NOMO-1 (cell line): Measurements from ENCODE around the gene CAMKK2.
"Not testable (repeated sequence)": the region's sequence is repeated elsewhere in the genome, so short reads cannot be mapped to it uniquely, and the experiment has no call there.

Experiments
- DNase-seq, 2 experiments: peaks; one replicate each; lab custom pipeline; 2025; ENCODE audit not compliant: unreplicated experiment in 2 of 2; lab: John Stamatoyannopoulos, UW

CAMKK2 gene

GRCh38 chr12:121202407-121203355 is 93.8 kb downstream of the CAMKK2 start:
- DNase-seq: peak in 1 of 2 experiments; percentile 43

- not testable (repeated sequence) for DNase-seq
Observed at GRCh38 chr12:121201140-121201539, 95.4 kb downstream of the CAMKK2 start.

- DNase-seq: no peak
Observed at GRCh38 chr12:121198949-121199348, 97.6 kb downstream of the CAMKK2 start.

GRCh38 chr12:121196902-121197301 is 99.6 kb downstream of the CAMKK2 start:
- DNase-seq: peak; percentile 78 to 92

- no peak for DNase-seq
Observed at GRCh38 chr12:121191151-121191550, 105.4 kb downstream of the CAMKK2 start.

GRCh38 chr12:121190523-121191031 is 105.9 kb downstream of the CAMKK2 start:
- no peak for DNase-seq

- DNase-seq: no peak
Observed at GRCh38 chr12:121189619-121190155, 106.8 kb downstream of the CAMKK2 start.

DNA sequence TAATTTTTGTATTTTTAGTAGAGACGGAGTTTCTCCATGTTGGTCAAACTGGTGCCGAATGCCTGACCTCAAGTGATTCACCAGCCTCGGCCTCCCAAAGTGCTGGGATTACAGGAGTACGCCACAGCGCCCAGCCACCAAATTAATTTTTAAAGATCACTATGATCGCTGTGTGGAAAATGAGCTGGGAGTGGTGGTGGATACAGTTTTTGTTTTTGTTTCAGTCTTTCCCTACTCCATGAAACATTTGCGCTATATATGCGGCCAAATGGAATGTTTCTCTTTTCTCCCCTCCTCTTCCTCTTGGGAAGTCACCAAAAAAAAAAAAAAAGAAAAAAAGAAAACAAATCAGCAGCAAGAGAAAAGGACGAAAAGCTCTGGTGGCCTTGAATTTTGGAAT is 107.4 kb downstream of the CAMKK2 start:
- no peak for DNase-seq

DNA sequence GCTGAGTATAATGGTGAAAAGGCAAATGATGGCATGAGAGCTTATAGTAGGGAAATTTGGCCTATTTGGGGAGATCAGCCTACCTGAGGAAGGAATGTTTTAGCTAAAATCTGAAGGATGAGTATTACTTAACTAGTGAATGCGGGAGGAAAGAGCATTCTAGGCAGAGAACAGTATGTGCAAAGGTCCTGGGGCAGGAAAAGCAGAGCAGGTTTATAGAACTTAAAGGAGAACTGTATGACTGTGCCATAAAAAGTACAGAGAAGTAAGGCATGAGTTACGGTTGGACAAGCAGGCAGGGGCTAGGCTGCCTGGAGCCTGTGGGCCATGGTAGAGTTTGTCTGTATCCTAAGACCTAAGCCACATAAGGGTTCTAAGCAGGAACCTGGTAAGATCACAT is 108.3 kb downstream of the CAMKK2 start:
- no peak for DNase-seq
